Islet of Langerhans (tissue), 1 donor: Measurements from ENCODE around the gene NCOR1.

Experiments used
- FAIRE-seq: peaks from one replicate; lab custom pipeline; 2011; peaks lifted over from hg19 to GRCh38; lab: Jason Lieb, UNC

NCOR1 gene

DNA sequence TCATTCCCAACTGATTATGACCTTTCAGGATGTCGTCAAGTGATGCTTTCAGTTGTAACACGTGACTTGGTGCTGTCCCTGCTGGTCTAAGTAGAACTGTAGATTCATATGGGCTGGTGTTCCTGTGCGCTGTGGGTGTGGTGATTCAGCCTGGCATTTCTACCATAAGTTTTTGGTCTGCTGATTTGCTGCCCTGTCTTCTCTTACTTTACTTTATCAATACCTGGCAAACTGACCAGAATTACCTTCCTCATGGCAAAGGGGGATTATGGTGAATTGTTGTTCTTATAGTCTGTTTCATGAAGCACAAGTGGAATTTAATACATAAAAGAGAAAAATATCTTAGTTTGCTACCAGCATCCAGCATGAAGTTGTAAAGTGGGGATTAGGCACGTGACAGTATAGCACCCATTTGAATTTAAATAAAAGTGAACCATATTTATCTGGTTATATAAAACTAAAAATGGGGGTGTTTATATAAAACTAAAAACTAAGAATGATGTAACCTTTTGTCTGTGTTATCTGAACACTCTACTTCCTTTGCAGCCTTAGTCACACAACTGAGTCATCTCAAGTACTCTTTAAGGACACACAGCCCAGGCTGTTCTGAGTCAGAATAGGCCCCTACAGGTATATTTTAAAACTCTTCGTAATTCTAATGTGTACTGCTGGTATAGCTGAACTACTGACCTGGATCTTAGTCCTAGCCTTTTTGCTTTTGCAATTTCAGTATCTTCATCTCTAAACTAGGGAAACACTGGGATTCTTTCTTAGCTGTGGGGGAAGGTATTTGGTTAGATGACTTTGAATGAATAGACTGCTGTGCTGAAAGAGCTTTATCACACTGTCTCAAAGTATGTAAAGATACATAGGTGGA lies 187.4 kb downstream of the NCOR1 start:
- peak; percentile 92 for FAIRE-seq

DNA sequence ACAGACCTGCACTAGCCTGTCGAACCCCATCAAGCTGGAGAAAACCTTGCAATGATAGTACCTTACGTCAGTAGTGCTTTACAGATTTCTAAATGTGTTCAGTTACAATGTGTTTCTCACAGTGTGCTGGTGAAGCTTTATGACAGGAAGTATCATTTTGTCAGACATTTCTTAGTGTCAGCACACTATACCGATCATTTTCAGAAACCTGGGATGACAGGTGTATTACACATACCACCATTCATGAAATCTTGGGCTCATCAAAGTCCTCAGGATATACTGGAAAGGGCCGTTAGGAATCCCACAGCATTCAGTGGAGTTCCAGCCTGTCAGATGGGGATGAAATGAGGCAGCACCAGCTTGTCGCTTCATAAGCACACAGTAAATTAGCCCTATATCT lies 188.4 kb downstream of the NCOR1 start:
- FAIRE-seq, result no peak

DNA sequence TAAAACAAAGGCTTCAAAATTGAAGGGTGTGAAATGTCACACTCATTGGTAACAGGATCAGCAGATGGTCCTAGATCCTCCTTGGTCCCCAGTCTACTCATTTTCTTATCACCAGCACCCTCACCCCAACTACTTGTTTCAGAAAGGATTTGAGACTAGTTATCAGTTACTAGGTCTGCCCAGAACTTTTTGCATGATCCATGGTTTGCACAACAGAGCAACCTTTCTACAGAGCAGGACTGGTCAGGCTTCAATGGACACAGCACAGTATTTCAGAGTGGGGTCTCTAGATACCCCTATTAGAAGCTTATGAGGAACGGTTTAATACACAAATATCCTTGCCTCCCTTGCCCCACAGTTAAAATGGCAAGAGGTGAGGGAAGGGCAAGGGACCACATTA lies 190.1 kb downstream of the NCOR1 start:
- FAIRE-seq, result no peak

DNA sequence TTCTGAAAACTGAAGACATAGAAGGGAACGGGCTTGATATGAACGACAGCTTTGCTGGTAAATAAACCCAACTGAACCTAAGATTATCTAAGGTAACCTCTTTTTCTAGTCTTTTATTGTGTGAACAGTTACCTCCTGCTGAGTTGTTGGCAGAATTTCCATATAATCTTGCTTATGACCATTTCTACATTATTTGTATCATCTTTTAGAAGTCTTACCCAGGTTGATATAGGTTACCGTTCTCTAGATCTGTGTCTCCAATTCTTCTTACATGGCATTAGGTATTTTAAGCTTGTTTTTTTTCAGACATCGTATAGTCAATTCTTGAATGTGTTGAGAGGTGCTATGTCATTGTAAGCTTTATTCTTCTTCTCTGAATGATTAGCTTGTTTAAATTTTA lies 191.5 kb downstream of the NCOR1 start:
- FAIRE-seq, result no peak

DNA sequence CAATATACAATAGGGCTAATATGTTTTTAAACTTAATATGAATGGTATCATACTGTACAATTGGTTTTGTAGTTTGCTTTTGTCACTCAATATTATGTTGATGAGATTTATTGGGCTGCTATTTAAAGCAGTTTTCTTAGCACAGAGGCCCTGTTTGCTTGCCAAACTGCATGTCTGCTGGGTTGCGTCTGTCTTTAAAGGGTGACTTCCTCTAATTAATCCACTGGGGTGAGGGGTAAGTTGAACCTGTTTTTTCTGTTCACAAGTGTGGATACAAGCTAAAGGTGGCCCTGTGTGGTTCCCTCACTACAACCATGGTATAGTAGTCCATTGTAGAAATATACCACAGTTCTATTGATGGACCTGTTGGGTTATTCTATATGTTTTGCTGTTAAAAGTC lies 196.0 kb downstream of the NCOR1 start:
- no peak for FAIRE-seq

DNA sequence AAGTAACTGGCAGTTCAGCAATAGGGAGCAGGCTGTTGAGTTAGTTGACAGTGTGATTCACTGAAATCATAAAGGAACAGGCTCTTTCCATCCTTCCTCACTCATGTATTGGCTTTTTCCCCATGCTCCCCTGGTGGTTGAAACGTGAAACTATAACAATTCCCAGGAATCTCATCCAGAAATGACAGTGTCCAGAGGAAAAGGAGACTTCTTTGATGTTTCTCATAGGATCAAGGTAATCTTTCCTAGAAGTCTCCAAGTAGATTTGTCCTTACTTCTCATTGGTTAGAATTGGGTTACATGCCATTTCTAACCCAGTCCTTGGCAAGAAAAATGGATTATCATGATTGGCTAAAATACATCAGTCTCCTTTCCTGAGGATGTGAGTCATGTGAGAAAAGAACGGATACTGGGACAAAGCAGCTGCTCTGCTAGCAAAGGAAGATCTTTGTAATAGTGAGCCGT lies 201.4 kb downstream of the NCOR1 start:
- peak; percentile 66 for FAIRE-seq

DNA sequence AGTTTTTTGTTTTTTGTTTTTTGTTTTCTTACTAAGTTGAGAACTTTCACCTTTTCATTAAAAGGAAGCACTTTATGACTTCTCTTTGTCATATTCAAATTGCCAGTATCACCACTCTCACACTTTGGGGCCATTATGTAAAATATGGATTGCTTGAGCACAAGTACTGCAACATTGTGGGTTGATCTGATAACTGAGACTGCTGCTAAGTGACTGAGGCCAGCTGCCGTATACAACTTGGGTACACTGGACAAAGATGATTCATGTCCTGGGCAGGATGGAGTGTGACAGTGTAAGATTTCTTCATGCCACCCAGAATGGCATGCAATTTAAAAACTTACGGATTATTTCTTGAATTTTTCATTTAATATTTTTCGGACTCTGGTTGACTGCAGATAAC lies 207.9 kb downstream of the NCOR1 start:
- FAIRE-seq, result no peak

DNA sequence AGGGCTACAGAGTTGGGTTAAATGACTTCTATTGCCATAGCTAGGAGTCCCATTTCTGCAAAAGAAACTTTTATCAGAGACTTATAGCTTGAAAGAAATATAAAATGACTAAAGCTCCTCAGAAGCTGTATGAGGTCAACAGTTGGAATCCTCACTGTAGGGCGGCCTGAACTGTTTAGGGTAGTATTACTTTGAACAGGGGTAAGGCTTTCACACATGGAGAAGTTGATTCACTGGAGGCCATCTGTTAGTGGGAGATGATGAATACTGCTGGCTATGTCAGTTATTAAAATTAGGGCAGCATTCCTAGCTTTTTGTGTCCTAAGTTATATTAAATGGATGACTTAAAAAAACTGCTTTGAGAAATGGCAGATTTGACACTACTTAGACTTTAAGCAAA lies 209.7 kb downstream of the NCOR1 start:
- no peak for FAIRE-seq

DNA sequence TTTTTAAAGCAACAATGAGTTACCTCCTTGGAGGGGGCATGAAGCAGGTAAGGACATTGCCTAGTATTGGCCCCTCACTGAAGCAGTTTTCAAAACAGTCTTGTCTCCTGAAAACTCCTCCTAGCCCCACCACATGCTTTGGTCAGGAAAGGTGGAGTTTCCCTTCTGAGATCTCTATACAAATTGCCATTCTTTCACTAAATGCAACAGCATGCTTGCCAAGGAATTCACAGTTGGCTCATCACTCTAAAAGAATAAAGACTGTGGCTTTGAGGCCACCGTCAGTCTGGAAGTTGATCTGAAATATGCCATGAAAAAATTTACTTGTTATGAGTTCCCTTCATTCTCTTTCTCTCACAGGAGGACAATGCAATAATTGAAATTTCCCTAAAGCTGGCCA lies 211.5 kb downstream of the NCOR1 start:
- no peak for FAIRE-seq

DNA sequence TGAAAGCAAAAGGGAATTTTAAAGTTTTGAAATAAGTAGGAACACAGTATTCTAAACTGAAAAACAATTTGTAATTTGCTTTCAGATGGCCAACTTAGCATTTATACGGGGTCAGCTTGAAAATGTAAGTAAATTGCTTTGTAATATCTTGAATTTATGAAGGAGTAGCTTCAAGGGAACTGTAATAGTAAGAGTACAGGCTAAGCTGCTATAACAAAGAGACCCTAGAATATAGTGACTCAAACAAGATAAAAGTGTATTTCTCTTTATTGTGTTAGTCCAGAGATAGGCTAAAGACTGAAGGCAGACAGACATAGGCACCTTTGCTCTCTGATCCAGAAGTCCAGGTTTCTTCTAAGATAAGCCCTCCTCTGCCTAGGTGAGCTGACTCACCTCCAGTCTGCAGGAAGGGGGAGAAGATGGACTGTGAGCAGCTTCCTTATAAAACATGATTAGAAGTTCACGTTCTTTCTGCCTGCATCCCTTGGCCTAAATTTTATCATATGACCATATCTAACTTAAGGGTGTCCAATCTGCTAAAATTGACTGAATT lies 212.6 kb downstream of the NCOR1 start:
- no peak for FAIRE-seq

DNA sequence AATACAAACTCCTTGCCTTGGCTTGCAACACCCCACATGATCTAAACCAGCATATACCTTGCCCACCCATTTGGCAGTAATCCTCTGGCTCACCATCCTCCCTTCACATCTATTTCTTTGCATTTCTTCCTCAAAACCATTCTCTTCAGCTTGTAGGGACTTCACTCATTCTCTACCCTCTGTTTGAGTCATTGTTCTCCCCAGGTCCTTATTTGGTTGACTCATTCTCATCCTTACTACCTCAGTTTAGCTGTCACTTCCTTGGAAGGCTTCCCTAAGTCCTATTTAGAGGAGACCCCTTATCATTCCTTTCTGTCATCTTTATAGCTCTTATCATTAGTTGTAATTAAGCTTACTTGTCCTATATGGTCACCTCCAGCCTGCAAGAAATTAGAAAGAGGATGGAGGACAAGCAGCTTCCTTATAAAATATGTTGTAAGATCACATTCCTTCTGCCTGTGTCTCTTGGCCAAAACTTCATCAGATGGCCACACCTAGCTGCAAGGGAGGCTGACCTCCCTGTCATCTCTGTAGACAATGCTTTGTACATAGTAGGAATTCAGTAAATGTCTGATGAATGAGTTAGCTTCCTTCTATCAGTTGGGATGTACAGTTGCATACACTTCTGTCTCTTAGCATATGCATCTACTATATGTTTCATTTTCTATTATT lies 214.0 kb downstream of the NCOR1 start:
- FAIRE-seq, result no peak

DNA sequence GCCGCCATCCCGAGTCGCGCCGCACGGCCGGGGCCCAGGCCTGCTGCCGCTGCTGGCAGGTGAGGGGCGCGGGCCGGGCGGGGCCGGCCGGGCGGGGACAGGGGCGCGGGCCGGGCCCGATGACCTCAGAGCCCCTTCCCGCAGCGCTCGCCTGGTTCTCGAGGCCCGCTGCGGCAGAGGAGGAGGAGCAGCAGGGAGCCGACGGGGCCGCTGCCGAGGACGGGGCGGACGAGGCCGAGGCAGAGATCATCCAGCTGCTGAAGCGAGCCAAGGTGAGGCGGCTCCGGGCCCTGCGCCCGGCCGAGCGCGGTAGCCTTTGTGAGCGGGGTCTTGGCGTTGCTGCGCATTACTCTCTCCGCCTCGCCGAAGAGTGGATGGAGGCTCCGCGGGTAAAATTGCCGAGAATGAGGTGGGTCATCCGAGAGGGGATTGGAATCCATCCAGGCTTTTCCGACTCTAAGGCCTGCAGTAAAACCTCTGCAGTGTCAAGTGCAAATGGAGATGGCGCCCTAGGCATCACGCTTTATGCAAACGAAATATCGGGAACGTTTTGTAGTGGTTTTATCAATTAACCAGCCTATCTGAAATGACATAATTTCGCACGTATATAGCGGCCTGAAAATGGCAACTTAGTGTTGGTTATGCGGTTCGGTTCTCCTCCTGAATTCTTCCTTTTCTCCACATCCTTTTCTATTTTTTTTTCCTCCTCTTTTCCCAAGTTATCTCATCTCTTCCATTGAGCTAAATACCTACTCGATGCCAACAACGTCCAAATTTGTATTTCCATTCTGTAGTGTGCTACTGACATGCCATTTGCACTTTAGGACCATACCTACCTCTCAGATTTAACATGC lies 215.1 kb downstream of the NCOR1 start:
- no peak for FAIRE-seq

DNA sequence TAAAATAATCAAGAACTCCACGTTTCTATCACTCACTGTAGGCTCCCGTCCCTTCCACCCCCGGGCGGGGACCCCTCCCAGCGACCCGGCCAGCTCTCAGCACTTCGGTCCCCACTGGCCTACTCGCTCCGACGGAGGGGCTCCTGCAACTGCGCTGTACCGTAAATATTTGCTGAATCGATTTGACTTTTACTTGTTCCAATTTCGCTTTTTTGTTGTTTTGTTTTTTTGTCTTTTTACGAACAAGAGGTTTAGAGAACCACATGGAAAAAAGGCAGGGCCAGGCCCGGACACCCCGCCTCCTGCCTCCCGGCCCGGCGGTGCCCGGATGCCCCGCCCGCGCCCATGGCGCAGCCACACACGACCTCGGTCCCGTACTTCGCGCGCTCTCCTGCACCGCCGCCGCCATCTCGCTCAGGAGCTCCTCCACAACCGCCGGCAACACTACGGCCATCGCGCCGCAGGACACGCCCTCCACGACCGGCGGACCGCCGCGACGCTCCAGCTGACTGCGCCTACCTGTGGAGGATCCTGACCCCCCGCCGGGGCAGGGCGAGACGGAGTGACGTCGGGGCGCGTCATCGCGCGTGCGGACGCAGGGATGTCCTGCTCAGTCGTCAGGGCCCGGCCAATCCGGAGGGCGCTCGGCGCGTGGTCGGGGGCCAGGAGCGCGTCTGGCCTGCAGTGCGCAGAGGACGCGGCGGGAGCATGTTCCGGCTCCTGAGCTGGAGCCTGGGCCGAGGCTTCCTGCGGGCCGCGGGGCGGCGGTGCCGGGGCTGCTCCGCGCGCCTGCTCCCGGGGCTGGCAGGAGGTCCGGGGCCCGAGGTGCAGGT lies 216.0 kb downstream of the NCOR1 start, which contains the start of the genes TTC19 and ZSWIM7:
TSS of gene TTC19 (plus strand) at position 684 of the 833 bp plus-strand sequence. CDS start at position 709, 25 bp downstream.
TSS of gene ZSWIM7 (minus strand) at position 564 of the 833 bp plus-strand sequence. CDS start at position 454, 110 bp downstream.
- FAIRE-seq, result no peak

DNA sequence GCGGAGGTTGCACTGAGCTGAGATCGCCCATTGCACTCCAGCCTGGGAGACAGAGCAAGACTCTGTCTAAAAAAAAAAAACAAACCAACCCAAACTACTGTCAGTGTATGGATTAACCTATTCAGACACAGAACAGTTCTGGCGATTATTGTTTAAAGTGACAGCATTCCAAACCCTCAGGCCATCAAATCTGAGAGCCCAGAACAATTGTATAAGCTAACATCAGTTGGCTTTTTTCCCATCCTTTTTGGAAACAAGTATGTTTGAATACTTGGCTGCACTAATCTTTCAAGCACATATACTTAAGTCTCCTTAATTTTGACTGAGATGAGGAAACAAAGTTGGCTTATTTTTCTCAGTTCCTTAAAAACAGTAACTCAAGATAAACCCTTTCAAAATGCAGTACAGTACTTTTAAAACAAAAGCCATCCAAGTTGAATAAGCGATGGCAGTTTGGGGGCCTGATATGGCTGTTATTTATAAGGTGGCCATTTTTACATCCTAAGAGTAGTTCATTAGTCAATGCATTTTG lies 217.2 kb downstream of the NCOR1 start:
- FAIRE-seq, result no peak

DNA sequence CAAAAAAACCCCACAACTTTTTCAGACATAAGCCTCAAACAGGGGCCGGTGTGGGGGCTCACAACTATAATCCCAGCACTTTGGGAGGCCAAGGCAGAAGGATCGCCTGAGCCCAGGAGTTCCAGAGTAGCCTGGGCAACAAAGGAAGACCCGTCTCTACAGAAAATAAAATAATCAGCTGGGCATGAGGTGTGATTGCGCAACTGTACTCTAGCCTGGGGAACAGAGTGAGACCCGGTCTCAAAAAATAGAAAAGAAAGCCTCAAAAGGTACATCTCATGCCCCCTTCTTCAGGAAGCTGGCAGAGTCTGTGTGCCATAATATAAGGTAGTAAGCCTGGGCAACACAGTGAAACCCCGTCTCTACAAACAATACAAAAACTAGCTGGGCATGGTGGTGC lies 219.0 kb downstream of the NCOR1 start:
- no peak for FAIRE-seq

DNA sequence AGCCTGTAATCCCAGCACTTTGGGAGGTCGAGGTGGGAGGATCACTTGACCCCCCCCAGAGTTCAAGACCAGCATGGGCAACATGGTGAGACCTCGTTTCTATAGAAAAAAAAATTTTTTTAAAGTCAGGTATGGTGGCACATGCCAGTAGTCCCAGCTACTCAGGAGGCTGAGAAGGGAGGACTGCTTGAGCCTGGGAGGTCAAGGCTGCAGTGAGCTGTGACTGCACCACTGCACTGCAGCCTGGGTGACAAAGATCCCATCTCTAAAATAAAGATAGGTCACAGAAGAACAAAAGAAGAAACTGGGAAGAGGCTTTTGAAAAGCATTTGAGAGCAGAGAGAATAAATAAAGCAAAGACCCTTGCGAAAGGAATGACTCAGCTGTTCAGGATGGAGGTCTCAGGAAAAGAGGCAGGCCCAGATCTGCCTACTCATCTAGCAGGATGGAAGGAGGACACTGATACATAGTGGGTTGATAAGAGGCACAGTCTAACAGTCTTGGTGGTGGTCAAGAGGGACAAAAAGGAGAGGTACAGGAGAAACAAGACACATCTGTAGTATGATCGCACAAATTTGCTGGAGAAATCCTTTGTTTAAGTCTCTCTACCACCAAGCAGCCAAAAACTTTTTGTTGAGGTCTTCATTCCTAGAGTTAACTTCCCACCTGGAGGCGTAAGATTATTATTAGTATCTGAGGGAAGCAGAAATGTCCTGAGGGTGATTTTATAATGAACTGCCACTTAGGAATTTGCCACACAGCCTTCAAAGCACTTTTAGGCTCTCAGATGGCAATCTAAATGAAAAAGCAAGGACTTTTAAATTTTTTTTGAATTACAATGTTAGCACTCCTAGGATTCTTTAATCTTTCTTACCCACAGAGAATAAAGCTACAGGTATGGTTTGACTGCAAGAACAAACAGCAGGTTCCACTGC lies 233.4 kb downstream of the NCOR1 start:
- FAIRE-seq, result no peak

DNA sequence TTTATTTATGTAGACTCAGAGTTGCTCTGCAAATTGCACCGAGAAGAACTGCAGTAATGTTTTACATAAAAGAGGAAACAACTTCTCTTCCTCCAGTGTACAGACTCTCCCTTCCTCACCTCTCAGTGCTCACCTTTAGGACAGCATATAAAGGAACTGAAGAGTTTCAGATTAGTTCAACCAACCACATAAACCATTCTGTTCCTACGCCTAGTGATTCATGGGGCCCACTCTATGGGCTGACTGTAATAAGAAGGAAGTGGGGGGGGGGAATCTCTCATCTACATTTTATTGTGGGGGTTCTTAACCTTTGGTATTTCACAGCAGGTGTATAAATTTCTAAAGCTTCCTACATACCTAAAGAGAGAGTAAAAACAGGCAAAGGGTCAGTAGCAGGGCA lies 234.1 kb downstream of the NCOR1 start:
- no peak for FAIRE-seq
